Activated CD4-positive, CD25-positive, alpha-beta regulatory T cell treated with anti-CD3 and anti-CD28 coated beads, Interleukin-2, amount 50 U/mL, for 24 hours (primary cell): ENCODE data around the gene BEAN1.
A peak's percentile ranks its signal among the peaks of the same experiment; 100 is the strongest.

Source experiments
- ATAC-seq, 2 donors: fragments of 150-1000 bp; cut with Tn5 transposase; one replicate each; pipeline ENCODE4 v1.10.0; 2021; ENCODE audit warnings: mild to moderate bottlenecking in 1 of 2, moderate library complexity in 1 of 2

The BEAN1 gene

DNA sequence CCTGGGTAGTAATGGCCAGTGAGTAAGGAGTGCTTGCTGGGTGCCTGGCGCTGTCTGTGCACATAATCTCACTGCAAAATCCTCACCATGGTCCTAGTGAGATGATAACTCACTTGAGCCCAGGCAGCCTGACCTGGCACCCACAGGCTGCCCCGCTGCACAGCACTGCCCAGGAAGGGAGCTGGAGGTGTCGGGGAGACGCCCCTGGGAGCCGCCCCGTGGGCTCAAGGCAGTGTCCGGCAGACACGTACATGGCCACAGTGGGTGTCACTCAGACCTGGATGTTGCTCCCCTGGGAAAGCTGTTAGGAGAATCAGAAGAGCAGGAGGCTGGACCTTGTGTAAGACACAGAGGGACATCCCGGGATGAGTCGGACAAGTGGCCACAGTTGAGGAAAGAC, 44.2 kb downstream of the BEAN1 start:
- no peak for ATAC-seq

DNA sequence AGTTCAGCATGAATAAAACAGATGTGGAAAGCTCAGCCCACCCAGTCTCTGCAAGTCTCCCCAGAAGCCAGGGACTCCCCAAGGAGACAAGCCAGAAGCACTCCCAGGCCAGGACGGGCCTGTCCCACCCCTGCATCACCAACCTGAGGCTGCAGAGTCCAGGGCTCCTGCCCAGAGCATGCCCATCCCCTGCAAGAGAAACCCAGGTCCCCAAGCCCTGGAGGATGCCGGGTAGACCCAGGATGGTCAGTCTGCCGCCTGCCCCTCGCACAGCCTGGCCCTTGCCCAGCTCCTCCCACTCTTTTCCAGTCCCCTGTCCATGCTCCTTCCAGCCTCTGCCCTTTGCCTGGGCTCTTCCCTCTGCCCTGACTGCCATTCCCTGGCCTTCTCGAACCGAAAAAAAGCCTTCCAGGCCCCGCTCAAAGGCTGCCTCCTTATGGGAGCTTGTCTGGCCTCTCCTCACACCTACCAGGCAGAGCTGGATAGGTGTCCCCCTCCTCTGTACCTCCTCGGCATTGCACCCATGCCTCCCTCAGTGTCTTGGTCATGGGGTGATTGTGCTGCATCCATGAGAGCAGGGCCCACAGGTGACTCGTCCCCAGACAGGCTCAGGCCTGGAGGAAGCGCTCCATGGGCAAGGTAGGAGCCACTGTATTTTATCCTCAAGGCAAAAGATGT, 44.8 kb downstream of the BEAN1 start:
- no peak for ATAC-seq

DNA sequence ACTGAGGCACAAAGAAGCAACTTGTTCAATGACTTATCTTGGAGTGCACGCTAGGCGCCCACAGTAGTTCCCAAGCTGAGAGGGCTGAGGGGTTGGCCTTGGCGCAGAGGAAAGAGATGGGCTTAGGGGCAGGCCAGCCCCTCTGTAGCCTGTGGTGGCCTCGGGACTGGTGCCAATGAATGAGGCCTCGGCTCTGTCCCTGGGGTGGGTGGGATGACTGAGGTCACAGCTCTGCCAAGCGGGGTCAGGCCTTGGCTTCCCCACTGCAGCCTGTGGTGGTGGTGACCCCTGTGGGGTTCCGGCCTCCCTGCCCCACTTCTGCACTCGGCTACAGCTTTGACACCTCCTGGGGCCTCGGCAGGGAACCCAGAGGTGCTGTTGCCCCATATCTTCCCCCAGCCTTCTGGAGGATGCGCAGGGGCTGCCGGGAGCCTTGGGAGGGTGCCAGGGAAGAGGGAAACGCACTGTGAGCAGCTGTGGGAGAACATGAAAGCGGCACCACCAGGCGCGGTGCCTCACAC, 46.0 kb downstream of the BEAN1 start:
- no peak for ATAC-seq

DNA sequence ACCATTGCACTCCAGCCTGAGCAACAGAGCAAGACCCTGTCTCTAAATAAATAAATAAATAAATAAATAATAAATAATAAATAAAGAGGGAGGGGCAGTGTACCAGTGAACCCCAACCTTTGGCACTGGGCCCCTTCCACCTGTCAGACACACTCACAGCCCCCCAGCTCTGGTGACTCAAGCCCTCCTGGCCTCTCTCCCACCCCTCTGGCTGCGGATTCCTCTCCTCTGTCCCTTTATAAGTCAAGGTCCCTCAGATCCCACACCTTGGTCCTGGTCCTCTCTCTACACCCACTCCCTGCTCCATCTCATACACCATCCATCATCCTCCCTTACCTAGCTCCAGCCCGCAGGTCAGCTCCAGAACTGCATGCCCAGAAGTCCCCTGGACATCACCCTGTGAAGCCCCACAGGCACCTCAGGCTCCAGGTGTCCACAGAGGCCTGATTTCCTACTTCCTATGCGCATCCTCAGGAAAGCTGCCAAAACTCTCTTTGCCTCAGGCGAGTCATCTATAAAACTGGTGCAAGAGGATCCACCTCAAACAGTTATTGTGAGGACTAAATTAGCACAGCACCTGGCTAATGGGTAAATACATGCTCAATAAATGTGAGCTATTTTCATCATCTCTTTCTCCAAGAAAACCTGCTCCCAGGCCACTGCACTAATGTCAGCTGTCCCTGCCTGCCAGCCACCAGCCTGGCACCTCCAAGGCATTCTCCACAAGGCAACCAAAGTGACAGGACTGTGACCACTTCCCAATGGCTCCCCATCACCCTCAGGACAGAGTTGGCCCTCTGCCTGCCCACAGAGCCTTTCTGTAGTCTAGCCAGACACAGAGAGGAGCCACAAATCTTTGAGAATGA, 46.8 kb downstream of the BEAN1 start:
- ATAC-seq: no peak

DNA sequence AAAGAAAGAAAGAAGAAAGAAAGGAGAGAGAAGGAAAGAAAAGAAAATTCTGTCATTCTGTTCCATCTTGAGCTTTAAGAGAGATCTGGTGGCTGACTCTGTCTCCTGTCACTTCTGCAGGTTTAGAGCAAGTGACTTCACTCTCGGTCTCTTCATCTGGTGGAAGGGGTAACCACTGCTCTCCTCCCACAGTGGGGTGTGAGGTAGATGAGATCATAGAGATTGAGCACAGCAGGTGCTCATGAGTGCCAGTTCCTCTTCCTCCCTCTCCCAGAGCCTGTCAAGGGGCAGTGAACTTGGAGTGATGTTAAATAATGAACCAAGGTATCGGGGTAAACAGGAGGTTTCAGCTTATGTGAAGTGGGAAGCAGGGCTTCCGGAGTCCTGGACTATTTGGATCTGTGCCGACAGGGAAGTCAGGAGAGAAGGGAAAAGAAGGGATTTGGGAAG, 47.7 kb downstream of the BEAN1 start:
- ATAC-seq: peak; percentile 92 to 94

DNA sequence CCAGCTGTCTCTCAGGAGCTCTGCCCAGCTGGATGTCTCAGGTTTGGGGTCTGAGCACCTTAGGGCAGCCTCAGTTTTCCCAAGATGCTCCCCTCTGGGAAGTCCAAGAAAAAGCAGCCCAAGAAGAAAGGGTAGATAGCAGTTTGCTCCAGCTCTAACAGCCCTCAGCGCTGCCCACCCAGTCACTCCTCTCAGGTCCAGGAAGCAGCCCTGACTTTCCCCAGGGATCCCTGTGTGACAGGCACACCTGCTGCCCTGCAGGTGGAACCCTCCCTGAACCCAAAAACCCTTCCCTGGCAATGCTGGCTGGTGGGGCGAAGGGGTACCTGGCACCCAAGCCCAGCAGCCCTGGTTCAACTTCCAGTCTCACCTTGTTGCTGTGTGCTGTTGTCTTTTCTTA, 48.1 kb downstream of the BEAN1 start:
- ATAC-seq: no peak

DNA sequence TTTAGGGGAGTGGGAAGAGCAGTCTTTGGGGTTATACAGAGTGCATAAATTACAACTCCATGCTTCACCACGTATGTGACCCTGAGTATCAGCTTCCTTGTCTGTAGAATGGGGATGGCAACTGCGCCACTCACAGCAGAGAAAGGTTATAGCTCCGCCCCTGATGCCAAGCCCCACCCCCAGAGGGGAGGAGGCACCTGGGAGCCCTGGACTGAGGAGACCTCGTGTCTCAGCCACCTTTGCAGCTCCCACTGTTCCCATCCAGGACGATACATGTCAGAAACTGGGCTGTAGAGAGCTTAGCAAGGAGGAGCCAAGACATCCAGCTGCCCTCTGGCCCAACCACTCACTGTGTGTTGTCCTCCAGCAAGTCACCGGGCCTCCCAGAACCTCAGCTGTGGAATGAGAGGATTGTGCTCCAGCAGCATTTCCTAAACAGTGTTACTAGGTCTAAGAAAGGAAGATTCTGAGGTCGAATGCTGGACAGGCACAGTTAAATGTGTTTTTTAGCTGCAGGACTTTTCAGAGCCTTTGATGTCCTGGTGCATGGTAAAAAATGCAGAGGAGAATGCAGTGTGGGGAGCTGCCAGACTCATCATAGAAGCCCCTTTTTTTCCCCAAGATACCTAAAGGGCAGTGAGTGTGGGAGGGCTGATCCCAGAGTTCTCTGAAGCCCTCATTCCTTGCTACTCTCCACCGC, 49.4 kb downstream of the BEAN1 start:
- ATAC-seq: no peak

- no peak for ATAC-seq
Observed at GRCh38 chr16:66477028-66477515, 50.0 kb downstream of the BEAN1 start.

GRCh38 chr16:66478733-66479511, 51.8 kb downstream of the BEAN1 start:
- peak; percentile 84 to 85 for ATAC-seq

DNA sequence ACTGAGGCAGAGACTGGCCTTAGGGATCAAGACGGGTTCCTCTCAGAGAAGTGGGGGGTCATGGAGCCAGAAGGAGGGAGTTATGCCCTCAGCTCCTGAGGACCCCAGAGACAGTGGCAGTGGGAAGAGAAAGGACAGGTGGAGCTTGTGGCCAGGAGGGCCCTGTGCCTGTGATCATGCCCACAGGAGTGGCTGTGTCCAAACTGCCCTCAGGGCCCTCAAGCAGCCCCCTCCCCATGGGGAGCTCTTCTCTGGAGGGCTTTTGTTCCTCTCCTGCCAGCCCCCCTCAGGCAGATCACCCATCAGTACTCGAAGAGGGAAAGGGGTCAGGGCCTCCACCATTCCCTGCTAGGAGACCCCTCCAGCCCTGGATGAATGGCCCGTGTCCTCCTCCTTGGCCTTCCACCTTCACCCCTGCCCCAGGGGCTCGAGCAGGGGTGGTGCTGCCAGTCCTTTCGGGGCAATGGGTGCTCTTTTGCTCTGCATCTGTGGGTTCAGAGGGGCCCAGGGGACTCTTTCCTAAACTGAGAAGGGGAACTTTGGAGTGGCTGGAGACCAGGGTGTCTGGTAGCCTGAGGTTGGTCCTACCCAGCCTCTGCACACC, 52.7 kb downstream of the BEAN1 start:
- ATAC-seq: no peak

DNA sequence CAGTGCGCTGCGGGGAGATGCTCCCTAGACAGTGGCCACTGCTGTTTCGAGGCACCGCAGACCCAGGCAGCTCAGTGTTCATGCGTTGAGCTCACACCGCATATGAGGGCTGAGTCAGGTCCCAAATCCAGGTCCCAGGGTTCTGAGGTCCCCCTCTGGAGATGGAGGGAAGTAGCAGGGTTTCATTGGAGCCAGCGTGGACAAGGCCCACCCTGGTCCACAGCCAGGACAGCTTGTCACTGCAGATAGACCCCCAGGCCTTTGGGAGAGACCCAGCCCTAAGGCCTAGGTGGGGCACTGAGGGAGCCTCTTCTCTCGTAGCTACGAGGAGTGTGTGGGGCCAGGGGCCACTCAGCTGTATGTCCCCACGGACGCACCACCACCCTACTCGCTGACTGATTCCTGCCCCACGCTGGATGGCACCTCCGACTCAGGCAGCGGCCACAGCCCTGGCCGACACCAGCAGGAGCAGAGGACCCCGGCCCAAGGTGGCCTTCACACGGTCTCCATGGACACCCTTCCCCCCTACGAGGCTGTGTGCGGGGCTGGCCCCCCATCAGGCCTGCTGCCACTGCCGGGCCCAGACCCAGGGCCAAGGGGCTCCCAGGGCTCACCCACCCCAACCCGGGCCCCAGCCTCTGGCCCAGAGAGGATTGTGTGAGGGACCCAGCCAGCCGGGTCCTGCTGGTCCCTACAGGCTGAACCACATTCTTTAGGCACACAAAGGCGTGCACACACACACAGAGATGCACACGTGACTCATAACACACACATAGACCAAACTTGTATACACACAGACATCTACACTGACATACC, 53.4 kb downstream of the BEAN1 start:
- ATAC-seq: no peak

- ATAC-seq: no peak
Observed at GRCh38 chr16:66481081-66481942, 54.2 kb downstream of the BEAN1 start.

GRCh38 chr16:66481943-66482390, 54.9 kb downstream of the BEAN1 start:
- ATAC-seq: no peak

- ATAC-seq: peak; percentile 54 to 61
Observed at GRCh38 chr16:66483689-66484452, 56.8 kb downstream of the BEAN1 start.

DNA sequence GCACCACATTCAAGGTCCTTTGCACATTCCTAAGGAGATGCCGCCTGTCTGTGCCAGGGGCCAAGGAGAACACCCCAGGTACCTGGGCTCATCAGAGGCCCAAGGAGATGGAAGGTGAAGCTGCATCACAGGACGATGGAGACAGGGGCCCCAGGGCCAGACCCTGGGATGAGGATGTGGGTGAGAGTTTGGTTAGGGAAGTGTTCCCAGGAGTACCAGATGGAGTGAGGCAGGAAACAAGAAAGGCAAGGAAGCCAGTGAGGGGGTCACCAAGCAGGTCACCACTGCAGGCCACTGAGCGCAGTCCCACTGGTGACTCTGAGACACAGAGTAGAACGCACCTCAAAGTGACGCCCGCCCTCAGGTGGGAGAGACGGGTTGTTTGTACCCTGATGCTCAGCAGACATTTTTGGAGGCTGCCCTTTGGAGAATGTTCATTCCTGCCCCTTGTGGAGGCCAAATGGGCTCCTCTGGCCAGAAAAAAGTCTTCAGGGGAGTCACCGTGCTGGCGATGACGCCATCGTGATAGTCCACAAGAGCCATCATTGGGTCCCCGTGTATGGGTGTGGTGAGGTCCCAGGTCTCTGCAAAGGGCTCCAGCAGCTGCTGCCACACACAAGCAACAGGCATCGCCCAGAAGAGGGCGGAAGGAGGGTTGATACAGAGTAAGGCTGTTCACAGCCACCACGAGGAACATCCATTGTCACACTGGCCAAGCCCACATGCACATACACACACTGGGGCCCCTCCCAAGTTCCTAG, 57.5 kb downstream of the BEAN1 start:
- ATAC-seq: no peak

DNA sequence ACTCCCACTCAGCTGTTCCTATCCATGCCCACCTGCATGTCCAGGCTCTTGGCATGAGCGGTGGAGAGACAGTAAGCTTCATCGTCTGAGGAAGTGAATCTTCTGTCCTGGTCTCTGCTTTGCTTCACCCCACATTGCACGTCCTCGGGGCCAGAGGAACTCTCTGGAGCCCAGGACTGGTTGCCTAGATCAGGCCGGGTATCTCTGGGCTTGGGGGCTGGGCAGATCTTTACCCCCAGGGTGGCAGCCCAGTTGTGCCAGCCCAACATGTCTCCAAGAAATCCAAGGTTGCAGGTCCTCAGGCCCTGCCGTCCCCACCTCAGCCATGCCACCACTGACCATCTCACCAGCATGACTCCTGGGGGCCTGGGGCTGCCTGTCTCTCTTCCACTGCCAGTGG, 58.3 kb downstream of the BEAN1 start:
- ATAC-seq: no peak

- ATAC-seq: no peak
Observed at GRCh38 chr16:66486199-66486772, 59.2 kb downstream of the BEAN1 start.
